WERI-Rb-1 (cell line): ENCODE results near the gene PTPRS.

Experiments used
- DNase-seq: peaks from one replicate; pipeline ENCODE4 v3.0.0-alpha.2; 2020
- H3K27ac ChIP-seq: fragments of 250-450 bp; sonication (Bioruptor Pico); 2 replicates; pipeline ENCODE4 v1.5.1; 2020; ENCODE audit warnings: mild to moderate bottlenecking, moderate library complexity
- H3K27me3 ChIP-seq: fragments of 250-450 bp; sonication (Bioruptor Pico); 2 replicates; pipeline ENCODE4 v1.5.1; 2021; ENCODE audit warnings: mild to moderate bottlenecking, low read depth, moderate library complexity; ENCODE audit not compliant: insufficient read depth, severe bottlenecking
- H3K36me3 ChIP-seq: fragments of 250-450 bp; sonication (Bioruptor Pico); 2 replicates; pipeline ENCODE4 v1.5.1; 2020; ENCODE audit warnings: mild to moderate bottlenecking, moderate library complexity
- H3K4me3 ChIP-seq: 2 replicates; pipeline ENCODE4 v1.5.1; 2011; ENCODE audit warnings: low read depth, mild to moderate bottlenecking, control low read depth, low read length
- H3K9me3 ChIP-seq: fragments of 250-450 bp; sonication (Bioruptor Pico); 2 replicates; pipeline ENCODE4 v1.5.1; 2021; ENCODE audit warnings: mild to moderate bottlenecking, moderate library complexity; ENCODE audit not compliant: severe bottlenecking
- CTCF ChIP-seq: IDR thresholded peaks from 2 replicates; pipeline ENCODE4 v1.5.1; 2011; ENCODE audit warnings: low read depth, mild to moderate bottlenecking, control low read depth, inconsistent platforms, low read length

The PTPRS gene

DNA sequence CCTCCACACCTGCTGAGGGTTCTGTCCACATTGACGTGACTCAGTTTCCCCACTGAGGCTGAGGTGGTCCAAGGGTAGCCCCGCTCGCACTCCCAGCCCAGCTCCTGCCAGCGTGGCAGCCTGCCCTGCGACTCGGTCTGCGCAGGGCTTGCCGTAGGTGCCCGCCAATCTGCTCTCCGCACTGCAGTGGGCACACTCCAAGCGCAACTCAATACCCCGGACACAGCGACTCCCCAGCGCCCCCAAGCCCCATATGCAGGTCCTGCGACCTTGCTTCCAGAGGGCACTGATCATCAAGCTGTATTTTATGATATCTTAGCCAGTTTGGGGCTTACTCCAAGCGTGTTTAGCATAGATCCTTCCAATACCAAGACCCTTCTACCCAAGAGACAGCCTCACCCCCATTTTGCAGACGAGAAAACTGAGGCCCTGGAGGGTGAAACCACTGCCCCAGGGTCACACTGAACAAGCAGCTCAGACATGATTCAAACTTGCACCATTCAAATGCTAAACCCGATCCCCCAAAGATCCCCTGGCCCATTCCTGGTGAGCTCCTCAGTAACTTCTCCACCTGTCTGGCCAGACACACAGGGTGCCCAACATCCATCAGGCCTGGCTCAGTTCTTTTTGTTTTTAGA lies 13.5 kb downstream of the PTPRS start:
- TF ChIP-seq CTCF, result no peak
- no peak overlapping the region for H3K27ac ChIP-seq

DNA sequence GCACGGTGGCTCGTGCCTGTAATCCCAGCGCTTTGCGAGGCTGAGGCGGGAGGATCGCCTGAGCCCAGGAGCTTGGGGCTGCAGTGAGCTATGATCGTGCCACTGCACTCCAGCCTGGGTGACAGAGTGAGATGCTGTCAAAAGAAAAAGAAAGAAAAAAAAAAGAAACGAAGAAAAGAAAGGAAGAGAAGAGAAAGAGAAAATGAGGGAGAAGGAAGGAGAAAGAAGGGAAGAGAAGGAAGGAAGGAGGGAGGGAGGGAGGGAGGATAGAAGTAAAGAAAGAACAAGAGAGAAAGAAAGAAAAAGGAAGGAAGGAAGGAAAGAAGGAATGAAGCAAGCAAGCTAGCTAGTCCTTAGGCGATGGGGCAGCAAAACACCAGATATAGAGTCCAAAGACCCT lies 14.1 kb downstream of the PTPRS start:
- no peak for DNase-seq
- Histone ChIP-seq H3K4me3 (no peak overlapping the region), H3K9me3 (no peaks in the 10 kb centered on the region), H3K36me3 (peaks cover 18% of the 10 kb centered on the region), H3K27me3 (no peaks in the 10 kb centered on the region), H3K27ac (no peak overlapping the region)
- TF ChIP-seq CTCF, result no peak

More for the DNA sequence above, 13.5 kb downstream of the PTPRS start:
- peaks cover 18% of the 10 kb centered on the region for H3K36me3 ChIP-seq
- H3K9me3 ChIP-seq, result no peaks in the 10 kb centered on the region
- DNase-seq, result no peak
- H3K4me3 ChIP-seq, result no peak overlapping the region
- H3K27me3 ChIP-seq, result no peaks in the 10 kb centered on the region

DNA sequence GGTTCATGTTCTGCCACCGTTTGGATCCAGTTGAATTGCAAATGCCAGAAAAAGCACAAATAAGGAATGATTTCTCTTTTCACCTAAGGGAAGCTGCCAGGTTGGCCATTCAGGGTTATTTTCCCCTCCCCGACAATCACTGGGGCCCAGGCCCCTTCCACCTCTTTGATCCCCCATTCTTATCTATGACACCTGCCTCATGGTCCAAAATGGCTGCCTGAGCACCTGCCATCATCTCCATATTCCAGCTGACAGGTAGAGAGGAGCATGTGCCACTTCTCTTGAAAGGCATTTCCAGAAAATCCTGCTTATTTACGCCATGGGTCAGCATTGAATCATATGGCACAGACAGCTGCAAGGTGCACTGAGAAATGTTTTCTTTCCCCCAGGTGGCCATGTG lies 15.7 kb downstream of the PTPRS start:
- TF ChIP-seq CTCF, result no peak
- no peaks in the 10 kb centered on the region for H3K9me3 ChIP-seq
- no peak for DNase-seq
- H3K27ac ChIP-seq, result no peak overlapping the region
- no peaks in the 10 kb centered on the region for H3K27me3 ChIP-seq
- peaks cover 18% of the 10 kb centered on the region for H3K36me3 ChIP-seq
- no peak overlapping the region for H3K4me3 ChIP-seq

- Histone ChIP-seq H3K9me3 (no peaks in the 10 kb centered on the region), H3K27ac (no peak overlapping the region), H3K4me3 (no peak overlapping the region), H3K27me3 (no peaks in the 10 kb centered on the region), H3K36me3 (peaks cover 13% of the 10 kb centered on the region)
- TF ChIP-seq CTCF, result no peak
- DNase-seq, result no peak
Observed at GRCh38 chr19:5323475-5323811, 17.2 kb downstream of the PTPRS start.

DNA sequence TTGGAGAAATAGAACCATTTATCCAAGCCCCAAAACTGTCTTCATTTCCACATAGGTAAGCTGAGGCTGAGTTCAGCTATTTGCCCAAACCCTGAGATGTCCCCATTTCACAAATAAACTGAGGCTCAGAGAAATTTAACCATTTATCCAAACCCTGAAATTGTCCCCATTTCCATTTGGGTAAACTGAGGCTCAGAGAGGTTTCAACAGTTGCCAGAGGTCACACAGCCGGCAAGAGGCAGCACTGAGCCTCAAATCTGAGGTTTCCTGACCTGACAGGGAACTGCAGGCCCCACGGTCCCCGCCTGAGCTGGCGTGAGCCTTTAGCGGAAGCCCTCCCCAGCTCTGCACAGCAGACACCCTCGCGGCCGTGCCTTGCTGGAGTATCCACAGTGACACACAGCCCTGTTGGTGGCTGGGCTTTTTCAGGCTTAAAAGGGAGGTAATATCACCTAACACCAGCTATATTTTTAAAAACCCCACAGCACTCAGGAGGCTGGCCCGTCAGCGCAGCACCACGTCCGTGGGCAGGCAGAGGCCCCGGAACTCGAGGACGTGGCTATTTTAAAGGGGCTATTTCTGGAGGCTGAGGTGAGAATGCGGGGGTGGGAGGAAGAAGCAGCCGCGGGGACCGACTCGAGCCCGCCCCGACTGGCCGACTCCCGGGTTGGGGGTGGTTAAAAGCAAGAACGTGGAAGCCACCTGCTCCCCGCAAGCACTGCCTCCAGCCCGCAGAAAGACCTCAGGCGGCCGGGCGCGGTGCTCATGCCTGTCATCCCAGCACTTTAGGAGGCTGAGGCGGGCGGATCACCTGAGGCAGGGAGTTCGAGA lies 18.5 kb downstream of the PTPRS start:
- Histone ChIP-seq H3K27ac (no peak overlapping the region), H3K27me3 (no peaks in the 10 kb centered on the region), H3K9me3 (no peaks in the 10 kb centered on the region), H3K36me3 (peaks cover 11% of the 10 kb centered on the region), H3K4me3 (no peak overlapping the region)
- no peak for DNase-seq
- TF ChIP-seq CTCF, result no peak
